Suprapubic skin (tissue), 4 donors: ENCODE results near the gene SYTL4.

Experiments
- POLR2A ChIP-seq, 2 donors: fragments of 450-650 bp; IDR thresholded peaks; one replicate each; pipeline ENCODE4 v1.6.1; 2017; ENCODE audit warnings: antibody characterized with exemption in 2 of 2, mild to moderate bottlenecking in 2 of 2, moderate library complexity in 2 of 2
- POLR2AphosphoS5 ChIP-seq, 3 donors: sonication (generic); formaldehyde crosslinking; IDR thresholded peaks; one replicate each; pipeline ENCODE4 v1.6.1; 2017; ENCODE audit warnings: antibody characterized with exemption in 3 of 3
- TF ChIP-seq, protein P1 (sequence below), 2 donors: fragments of 200-600 bp in 1 of 2; fragments of 450-650 bp in 1 of 2; sonication (generic) in 1 of 2; IDR thresholded peaks; one replicate each; pipeline ENCODE4 v1.5.1; 2016 to 2019; ENCODE audit warnings: antibody characterized with exemption in 2 of 2, mild to moderate bottlenecking in 1 of 2, moderate library complexity in 1 of 2

DNA sequence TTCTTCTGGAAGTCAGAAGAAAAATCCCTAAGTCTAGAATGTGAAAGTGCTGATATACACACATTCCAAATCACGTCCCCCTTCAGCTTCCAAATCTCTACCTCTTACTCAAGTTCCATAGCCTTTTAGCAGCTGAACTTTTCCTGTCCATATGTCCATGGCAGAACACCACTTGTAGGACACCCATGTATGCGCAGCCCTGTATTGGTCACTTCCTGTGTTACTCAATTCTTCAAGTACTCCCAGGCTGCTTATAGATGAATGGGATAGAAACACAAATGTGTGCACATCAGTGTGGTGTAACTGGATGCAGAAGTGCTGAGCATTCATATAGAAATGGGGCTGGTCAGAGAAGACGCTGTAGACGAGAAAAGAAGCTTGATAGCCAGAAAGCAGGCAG lies 69.1 kb downstream of the SYTL4 start:
- TF ChIP-seq, protein P1, sequence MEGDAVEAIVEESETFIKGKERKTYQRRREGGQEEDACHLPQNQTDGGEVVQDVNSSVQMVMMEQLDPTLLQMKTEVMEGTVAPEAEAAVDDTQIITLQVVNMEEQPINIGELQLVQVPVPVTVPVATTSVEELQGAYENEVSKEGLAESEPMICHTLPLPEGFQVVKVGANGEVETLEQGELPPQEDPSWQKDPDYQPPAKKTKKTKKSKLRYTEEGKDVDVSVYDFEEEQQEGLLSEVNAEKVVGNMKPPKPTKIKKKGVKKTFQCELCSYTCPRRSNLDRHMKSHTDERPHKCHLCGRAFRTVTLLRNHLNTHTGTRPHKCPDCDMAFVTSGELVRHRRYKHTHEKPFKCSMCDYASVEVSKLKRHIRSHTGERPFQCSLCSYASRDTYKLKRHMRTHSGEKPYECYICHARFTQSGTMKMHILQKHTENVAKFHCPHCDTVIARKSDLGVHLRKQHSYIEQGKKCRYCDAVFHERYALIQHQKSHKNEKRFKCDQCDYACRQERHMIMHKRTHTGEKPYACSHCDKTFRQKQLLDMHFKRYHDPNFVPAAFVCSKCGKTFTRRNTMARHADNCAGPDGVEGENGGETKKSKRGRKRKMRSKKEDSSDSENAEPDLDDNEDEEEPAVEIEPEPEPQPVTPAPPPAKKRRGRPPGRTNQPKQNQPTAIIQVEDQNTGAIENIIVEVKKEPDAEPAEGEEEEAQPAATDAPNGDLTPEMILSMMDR (IDR thresholded peaks at IDR 0.05): no peak
- TF ChIP-seq POLR2A (IDR thresholded peaks at IDR 0.05): no peak
- no peak for TF ChIP-seq POLR2AphosphoS5 (IDR thresholded peaks at IDR 0.05)
